GM18951 (cell line): ENCODE results near the gene AMTN.
"Not testable (repeated sequence)": the region's sequence is repeated elsewhere in the genome, so short reads cannot be mapped to it uniquely, and the experiment has no call there.

Experiments used
- POLR2A ChIP-seq: IDR thresholded peaks from 4 replicates; pipeline ENCODE4 v1.6.1; 2011; ENCODE audit warnings: mild to moderate bottlenecking; ENCODE audit not compliant: insufficient read length, insufficient read depth; ENCODE audit errors: extremely low read depth
- in situ Hi-C: fragments of 300-500 bp; cut with MboI; formaldehyde crosslinking; loops from one replicate; pipeline ENCODE4 v1.12.0; 2022; ENCODE audit warnings: low sequenced_read_pairs, mixed read lengths, inconsistent platforms; ENCODE audit not compliant: unreplicated experiment

The AMTN gene

DNA sequence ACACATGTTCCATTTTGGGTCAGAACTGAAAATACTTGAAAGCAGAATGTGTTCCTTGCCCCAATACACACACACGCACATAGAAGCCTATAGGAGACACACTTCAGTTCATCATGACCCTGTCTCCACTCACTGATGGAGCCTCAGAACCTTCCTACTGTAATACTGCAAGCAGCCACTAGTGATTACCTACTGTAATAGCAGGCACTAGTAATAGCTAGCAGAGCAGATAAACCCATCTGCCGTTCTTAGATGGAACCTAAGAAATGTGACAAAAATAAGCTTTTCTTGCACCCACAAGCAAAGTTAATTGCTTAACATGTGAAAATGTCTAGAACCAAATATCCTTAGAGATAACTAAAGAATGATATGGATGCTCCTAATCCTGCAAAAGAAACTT, 13.6 kb downstream of the AMTN start:
- no peak for TF ChIP-seq POLR2A
- in situ Hi-C loops: no loop called here

DNA sequence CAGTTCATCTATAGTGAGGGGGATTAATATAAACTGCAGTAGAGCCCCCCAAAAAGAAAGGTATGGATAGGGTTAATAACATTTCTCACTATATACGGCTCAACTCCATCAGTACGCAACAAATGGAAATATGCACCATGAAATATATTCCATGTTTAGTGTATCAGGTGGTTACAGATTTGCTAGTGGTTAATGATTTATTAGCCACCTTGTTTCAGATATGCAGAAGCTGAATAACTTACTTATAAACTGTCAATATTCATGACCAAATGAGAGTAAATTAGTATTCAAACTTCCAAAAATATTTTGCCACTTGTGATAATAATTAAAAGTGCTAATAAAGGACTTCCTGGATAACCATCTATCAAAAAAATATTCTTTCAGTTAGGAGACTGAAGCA, 14.8 kb downstream of the AMTN start:
- in situ Hi-C loops: no loop called here

DNA sequence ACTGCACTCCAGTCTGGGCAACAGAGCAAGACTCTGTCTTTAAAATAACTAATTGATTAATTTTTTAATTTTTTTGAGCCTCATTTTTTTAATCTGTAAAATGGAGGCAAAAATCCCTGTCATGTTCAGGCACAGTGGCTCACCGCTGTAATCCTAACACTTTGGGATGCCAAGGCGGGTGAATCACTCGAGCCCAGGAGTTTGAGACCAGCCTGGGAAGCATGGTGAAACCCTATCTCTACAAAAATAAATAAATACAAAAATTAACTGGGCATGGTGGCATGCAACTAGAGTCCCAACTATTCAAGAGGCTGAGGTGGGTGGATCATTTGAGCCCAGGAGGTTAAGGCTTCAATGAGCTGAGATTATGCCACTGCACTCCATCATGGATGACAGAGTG, 15.4 kb downstream of the AMTN start:
- TF ChIP-seq POLR2A: no peak
- in situ Hi-C loops: no loop called here

More for the DNA sequence above, 14.8 kb downstream of the AMTN start:
- no peak for TF ChIP-seq POLR2A

DNA sequence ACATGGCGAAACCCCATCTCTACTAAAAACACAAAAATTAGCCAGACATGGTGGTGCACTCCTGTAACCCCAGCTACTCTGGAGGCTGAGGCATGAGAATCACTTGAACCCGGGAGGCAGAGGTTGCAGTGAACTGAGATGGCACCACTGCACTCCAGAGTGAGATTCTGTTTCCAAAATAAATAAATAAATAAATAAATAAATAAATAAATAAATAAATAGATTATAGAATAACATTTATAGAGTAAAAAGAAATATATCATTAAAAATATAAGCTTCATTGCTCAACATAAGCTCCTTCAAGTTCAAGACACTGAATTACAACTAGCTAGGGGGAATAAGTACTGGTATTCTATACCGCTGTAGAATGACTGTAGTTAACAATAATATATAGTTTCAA, 16.5 kb downstream of the AMTN start:
- in situ Hi-C loops: not testable (repeated sequence)

DNA sequence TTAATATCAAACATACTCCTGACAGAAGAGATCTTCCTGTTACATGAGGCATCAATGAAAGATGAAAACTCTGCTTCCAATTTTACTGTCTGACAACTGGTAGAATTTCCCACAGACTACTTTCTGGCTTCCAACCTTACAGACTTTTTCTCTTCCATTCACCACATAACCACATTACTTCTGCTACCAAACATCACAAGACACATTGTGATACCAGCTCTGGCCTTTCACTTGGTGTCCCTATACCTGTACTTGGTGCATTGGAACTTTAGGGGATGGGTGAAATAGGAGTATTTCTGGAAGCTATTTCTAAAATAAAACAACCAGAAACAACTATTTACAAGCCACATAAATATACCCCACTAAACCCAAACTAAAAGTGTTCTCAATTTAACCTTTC, 20.5 kb downstream of the AMTN start:
- TF ChIP-seq POLR2A: no peak
- in situ Hi-C loops: no loop called here

DNA sequence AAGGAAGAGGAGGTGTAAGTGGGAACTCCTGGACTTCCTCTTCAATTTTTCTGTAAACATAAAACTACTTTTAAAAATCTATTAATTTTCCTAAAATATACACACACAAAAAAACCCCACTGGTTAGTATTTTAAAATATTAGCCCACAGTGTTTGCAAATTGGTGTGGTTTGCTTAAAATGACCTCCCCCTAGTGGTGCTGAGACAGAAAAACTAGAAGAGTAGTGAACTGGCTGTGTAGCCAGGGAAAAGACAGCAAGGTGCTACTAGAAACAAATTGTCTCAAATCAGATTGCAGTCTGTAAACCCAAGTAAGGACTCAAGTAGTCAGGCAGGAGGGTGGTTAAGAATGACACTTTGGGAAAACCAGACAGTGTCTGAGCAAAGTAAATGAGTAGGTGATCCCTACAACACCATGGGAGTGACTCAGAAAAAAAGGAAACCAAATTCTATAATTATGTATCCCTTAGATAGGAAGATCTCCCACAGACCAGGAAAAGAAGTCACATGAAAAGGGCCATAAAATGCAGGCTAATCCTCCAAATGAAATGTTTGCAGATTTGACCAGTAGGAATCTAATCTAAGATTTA, 26.0 kb downstream of the AMTN start:
- no peak for TF ChIP-seq POLR2A
- in situ Hi-C loops: no loop called here

DNA sequence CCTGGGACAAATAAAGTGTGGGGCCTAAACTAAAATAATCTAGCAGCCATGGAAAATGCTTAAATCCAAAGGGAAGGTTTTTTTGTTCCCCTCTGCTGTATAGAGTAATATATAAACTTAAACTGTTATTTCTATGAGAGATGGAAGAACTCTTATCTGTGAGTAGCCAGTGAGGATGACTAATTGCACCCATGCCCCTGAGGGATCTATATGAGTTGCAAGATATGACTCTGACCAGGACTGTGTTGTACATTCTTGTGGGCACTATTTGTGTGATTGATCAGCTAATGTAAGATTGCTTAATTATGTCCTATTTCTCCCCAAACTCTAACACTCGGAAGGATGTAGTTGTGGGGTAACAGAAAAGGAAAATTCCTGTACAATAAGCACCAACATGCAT, 38.5 kb downstream of the AMTN start:
- TF ChIP-seq POLR2A: no peak
- in situ Hi-C loops: no loop called here

DNA sequence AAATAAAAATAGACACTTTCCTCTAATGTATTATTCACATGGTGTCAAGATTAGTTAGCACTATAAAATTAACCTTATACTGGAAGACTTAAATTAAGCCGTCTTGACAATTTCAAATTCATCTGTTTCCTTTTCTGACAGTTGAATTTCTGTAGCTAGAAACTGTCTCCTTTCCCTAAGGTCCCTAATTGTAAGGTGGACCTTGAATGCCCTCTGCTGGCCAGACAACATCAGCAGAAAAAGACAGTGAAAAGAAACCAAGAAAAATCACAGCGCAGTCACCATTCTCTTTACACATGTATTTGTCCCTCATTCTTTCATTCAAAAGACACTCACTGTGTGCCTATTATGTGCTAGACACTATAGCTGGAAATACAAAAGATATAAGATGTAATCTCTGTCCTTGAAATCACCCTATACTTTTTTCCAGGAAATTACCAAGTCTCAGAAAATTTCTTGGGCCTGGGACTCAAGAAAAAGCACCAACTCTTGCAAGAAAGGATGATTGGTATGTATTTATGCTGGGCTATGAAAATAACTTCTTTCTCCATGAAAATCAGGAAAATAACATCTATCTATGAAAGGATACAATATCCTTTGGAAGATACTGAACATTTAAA, 41.0 kb downstream of the AMTN start:
- in situ Hi-C loops: no loop called here
- no peak for TF ChIP-seq POLR2A

DNA sequence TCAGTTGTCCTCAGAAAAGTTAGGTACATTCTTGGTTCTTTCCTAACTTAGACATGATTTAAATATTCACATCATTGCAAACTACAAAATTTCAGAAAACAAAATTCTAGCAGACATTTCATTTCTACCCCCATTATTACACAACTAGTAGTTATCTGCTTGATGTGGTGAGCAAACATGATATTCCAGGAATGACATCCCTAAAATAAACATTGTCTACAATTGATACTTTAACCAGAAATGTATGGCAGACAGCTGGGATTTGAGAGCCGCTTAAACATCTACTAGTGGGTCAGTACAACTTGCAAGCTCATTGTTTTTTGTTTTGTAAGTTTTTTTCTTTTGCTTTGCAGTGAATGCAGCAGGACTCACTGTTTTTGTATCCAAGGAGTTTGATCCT, 41.6 kb downstream of the AMTN start:
- in situ Hi-C loops: no loop called here
- no peak for TF ChIP-seq POLR2A

DNA sequence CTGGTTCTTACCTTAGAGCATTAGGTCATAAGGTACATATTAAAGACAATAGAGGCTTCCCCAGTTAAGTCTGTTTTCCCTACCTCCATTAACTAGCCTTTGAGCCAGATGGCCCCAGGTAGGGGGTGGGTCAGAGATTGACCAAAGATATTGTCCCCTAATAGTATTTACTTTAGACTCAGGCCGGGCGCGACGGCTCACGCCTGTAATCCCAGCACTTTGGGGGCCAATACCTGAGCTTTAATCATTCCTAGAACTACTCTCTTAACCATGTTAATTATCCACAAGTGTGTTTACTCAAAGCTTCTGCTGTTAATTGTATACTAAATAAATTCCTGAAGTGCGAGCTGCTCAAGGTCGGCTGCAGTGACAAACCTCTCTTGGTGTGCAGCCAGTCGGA, 45.7 kb downstream of the AMTN start:
- TF ChIP-seq POLR2A: no peak
- in situ Hi-C loops: no loop called here

DNA sequence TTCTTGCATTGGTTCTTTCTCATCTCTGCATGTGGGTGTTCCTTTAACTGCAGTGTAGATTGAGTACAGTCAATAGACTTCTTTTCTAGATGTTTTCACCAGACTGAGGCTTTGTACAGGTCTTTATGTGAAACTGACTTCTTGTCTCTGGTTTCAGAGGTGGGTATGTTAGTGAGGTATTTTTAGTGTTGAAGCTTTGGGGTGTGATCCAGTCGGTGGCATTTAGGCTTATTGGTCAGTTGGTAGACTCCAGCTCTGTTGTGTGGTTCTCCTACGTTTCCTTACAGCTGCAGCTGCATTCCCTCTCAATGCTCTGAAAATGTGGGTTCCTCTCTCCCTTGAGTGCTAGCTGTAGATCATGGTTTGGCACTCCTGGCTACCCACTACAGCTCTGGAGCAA, 52.4 kb downstream of the AMTN start:
- in situ Hi-C loops: no loop called here
- TF ChIP-seq POLR2A: no peak

DNA sequence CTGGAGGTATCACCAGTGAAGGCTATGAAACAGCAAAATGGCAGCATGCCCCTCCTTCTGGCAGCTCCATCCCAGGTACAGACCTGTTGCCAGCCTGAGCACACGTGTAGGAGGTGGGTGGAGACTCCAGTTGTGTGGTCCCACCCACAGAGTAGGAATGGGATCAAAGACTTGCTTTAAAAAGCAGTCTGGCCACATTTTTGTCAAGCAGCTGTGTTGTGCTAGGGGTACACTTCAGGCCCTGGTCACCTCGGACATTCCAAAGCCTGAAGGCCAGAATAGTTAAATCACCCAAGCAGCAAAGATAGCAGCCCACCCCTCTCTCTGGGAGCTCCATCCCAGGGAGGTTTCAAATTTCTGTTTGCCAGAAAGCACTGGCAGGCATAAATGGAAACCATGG, 53.4 kb downstream of the AMTN start:
- in situ Hi-C loops: no loop called here
- no peak for TF ChIP-seq POLR2A

DNA sequence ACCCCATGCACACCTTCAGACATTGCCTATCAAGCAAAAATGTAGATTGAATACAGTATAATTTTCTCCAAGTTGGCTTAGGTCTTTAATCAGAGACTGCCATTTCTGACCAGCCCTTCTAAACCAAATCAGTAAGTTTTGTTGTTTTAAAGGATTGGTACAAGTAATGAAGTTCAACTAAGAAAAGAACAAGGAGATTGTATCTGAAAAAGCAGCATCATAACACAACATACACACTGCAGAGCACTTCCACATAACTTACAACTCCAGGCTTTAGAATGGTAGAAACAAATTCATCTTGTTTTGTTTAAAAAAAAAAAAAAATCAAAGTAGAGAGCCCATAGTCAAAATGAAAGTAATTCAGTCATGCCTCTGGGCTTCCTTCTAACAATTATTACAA, 57.6 kb downstream of the AMTN start:
- in situ Hi-C loops: no loop called here
- TF ChIP-seq POLR2A: no peak

DNA sequence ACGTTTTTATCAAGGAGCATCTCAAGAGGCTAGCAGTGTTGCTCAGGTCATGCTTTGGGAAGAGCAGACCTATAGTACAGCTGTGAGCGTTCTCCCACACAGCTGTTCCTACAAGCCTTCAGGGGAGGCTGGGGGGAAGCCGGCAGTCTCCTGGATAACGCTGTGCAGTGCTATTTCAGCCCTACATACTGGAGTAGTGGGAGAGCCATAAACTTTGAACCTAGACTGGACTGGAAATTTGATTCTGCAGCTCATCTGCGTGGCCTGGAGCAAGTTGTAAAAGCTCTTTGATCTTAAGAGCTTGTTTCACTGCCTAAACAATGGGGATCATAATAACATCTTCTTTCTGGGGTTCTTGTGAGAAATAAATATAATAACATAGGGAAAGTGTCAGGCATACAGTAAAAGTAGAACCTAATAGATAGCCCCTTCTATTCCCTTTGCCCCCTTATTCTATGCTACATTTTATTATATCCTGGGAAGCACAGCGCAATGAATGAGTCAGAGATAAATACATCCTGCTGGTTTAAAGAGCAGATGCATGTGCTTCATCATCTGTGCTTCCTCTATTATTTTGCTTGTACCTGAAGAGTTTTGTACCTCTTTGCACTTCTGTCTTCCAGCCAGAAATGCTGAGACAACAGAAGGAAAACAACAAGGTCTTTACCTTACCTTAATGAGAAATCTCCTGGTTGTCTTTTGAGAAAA, 59.0 kb downstream of the AMTN start:
- in situ Hi-C loops: no loop called here
- TF ChIP-seq POLR2A: no peak
